ENCODE results near the gene PLBD2.
A peak's percentile ranks its signal among the peaks of the same experiment; 100 is the strongest.

The PLBD2 gene

GRCh38 chr12:113359939-113360748 lies 1.8 kb downstream of the PLBD2 start:
- no peak for DNase-seq (ENCODE audit: low read depth)
- peak overlapping the region; percentile 90 for H3K4me3 ChIP-seq (replicated peaks; ENCODE audit: low read depth, low read length)
- TF ChIP-seq CTCF (IDR thresholded peaks at IDR 0.05; ENCODE audit: low read length, missing control alignments): peak; percentile 26

- H3K4me3 ChIP-seq (replicated peaks; ENCODE audit: low read depth, low read length): no peak overlapping the region
- TF ChIP-seq CTCF (IDR thresholded peaks at IDR 0.05; ENCODE audit: low read length, missing control alignments): no peak
- DNase-seq (ENCODE audit: low read depth): no peak
Measured at GRCh38 chr12:113361574-113362370, 3.4 kb downstream of the PLBD2 start.

GRCh38 chr12:113364698-113365097 lies 6.3 kb downstream of the PLBD2 start:
- TF ChIP-seq CTCF (IDR thresholded peaks at IDR 0.05; ENCODE audit: low read length, missing control alignments): no peak
- H3K4me3 ChIP-seq (replicated peaks; ENCODE audit: low read depth, low read length): no peak overlapping the region
- no peak for DNase-seq (ENCODE audit: low read depth)

- TF ChIP-seq CTCF (IDR thresholded peaks at IDR 0.05; ENCODE audit: low read length, missing control alignments): no peak
- no peak for DNase-seq (ENCODE audit: low read depth)
- H3K4me3 ChIP-seq (replicated peaks; ENCODE audit: low read depth, low read length): no peak overlapping the region
Measured at GRCh38 chr12:113365639-113366395, 7.4 kb downstream of the PLBD2 start.

GRCh38 chr12:113366827-113367226 lies 8.4 kb downstream of the PLBD2 start:
- no peak for DNase-seq (ENCODE audit: low read depth)
- TF ChIP-seq CTCF (IDR thresholded peaks at IDR 0.05; ENCODE audit: low read length, missing control alignments): no peak
- no peak overlapping the region for H3K4me3 ChIP-seq (replicated peaks; ENCODE audit: low read depth, low read length)

- H3K4me3 ChIP-seq (replicated peaks; ENCODE audit: low read depth, low read length): no peak overlapping the region
- TF ChIP-seq CTCF (IDR thresholded peaks at IDR 0.05; ENCODE audit: low read length, missing control alignments): no peak
- DNase-seq (ENCODE audit: low read depth): no peak
Measured at GRCh38 chr12:113368331-113368730, 9.9 kb downstream of the PLBD2 start.
